Endothelial cell (in vitro differentiated cells): ENCODE results near the gene B3GALT4. TPM values are rescaled to one million over a fixed set of nuclear protein-coding genes. Genes with fewer than 3 reads are reported as not detected.

ENCODE experiments used
- DNase-seq: peaks from one replicate; pipeline ENCODE4 v3.0.0; 2021; ENCODE audit warnings: low spot score
- H3K27ac Mint-ChIP-seq: one replicate; pipeline ENCODE4 v1.8.0; 2021; ENCODE audit warnings: mixed read lengths, inconsistent platforms; ENCODE audit not compliant: unreplicated experiment
- H3K27me3 Mint-ChIP-seq: one replicate; pipeline ENCODE4 v1.8.0; 2021; ENCODE audit warnings: mild to moderate bottlenecking, moderate library complexity, mixed read lengths, inconsistent platforms; ENCODE audit not compliant: unreplicated experiment
- H3K36me3 Mint-ChIP-seq: one replicate; pipeline ENCODE4 v1.8.0; 2021; ENCODE audit warnings: mild to moderate bottlenecking, low read depth, mixed read lengths, inconsistent platforms; ENCODE audit not compliant: unreplicated experiment
- H3K4me1 Mint-ChIP-seq: one replicate; pipeline ENCODE4 v1.8.0; 2021; ENCODE audit warnings: mild to moderate bottlenecking, mixed read lengths, inconsistent platforms; ENCODE audit not compliant: unreplicated experiment
- H3K4me3 Mint-ChIP-seq: one replicate; pipeline ENCODE4 v1.8.0; 2021; ENCODE audit warnings: mild to moderate bottlenecking, mixed read lengths, inconsistent platforms; ENCODE audit not compliant: unreplicated experiment
- H3K9me3 Mint-ChIP-seq: one replicate; pipeline ENCODE4 v1.8.0; 2021; ENCODE audit warnings: mixed read lengths, inconsistent platforms; ENCODE audit not compliant: unreplicated experiment
- CTCF ChIP-seq: fragments of 200-600 bp; sonication (generic); IDR thresholded peaks from one replicate; pipeline ENCODE4 v1.5.0; 2021; ENCODE audit warnings: antibody characterized with exemption; ENCODE audit not compliant: unreplicated experiment
- total RNA-seq: library from RNA; stranded (reverse); fragmentation: NEBNext Ultra II Directional; extraction: Animal tissue kit (Norgen Biotek cat#: 25700); gene quantifications from one replicate; pipeline ENCODE4 v1.2.1, GENCODE V29; 2021; ENCODE audit not compliant: unreplicated experiment

B3GALT4 gene
- total RNA-seq, 1 donor from 2014 or later: 3.8 TPM

- Mint-ChIP-seq H3K27me3 (peaks cover 33% of the 10 kb centered on the region), H3K9me3 (no peaks in the 10 kb centered on the region), H3K4me1 (peaks cover 34% of the 10 kb centered on the region), H3K36me3 (peaks cover 22% of the 10 kb centered on the region), H3K4me3 (peak overlapping the region; percentile 26), H3K27ac (no peak overlapping the region)
- TF ChIP-seq CTCF: no peak
- DNase-seq: no peak
Observed at GRCh38 chr6:33294086-33294823, 17.3 kb downstream of the B3GALT4 start.

GRCh38 chr6:33295621-33296369, 18.9 kb downstream of the B3GALT4 start:
- Mint-ChIP-seq H3K4me3 (peak overlapping the region; percentile 89), H3K27me3 (peaks cover 42% of the 10 kb centered on the region), H3K27ac (peak overlapping the region; percentile 87)

GRCh38 chr6:33296797-33297405, 20.0 kb downstream of the B3GALT4 start:
- DNase-seq: no peak
- peaks cover 19% of the 10 kb centered on the region for H3K36me3 Mint-ChIP-seq
- H3K4me1 Mint-ChIP-seq: peaks cover 27% of the 10 kb centered on the region
- TF ChIP-seq CTCF: no peak
- no peaks in the 10 kb centered on the region for H3K9me3 Mint-ChIP-seq
- peaks cover 43% of the 10 kb centered on the region for H3K27me3 Mint-ChIP-seq
- H3K4me3 Mint-ChIP-seq: peak overlapping the region; percentile 100
- H3K27ac Mint-ChIP-seq: peak overlapping the region; percentile 92

More at GRCh38 chr6:33295621-33296369, 18.9 kb downstream of the B3GALT4 start:
- no peaks in the 10 kb centered on the region for H3K9me3 Mint-ChIP-seq
- peaks cover 22% of the 10 kb centered on the region for H3K36me3 Mint-ChIP-seq
- DNase-seq: no peak
- H3K4me1 Mint-ChIP-seq: peaks cover 30% of the 10 kb centered on the region
- no peak for TF ChIP-seq CTCF

GRCh38 chr6:33297406-33297955, 20.6 kb downstream of the B3GALT4 start:
- TF ChIP-seq CTCF: no peak
- Mint-ChIP-seq H3K4me3 (peak overlapping the region; percentile 100), H3K9me3 (no peaks in the 10 kb centered on the region), H3K27ac (peak overlapping the region; percentile 92), H3K4me1 (peaks cover 27% of the 10 kb centered on the region), H3K36me3 (peaks cover 19% of the 10 kb centered on the region), H3K27me3 (peaks cover 43% of the 10 kb centered on the region)
- peak; percentile 59 for DNase-seq
